GM18868 (cell line): Measurements from ENCODE around the gene BMPER.

Experiments
- ATAC-seq: cut with Tn5 transposase; IDR thresholded peaks from one replicate; pipeline ENCODE4 v1.9.1; 2021; ENCODE audit warnings: mild to moderate bottlenecking, moderate library complexity; ENCODE audit not compliant: unreplicated experiment

The BMPER gene

DNA sequence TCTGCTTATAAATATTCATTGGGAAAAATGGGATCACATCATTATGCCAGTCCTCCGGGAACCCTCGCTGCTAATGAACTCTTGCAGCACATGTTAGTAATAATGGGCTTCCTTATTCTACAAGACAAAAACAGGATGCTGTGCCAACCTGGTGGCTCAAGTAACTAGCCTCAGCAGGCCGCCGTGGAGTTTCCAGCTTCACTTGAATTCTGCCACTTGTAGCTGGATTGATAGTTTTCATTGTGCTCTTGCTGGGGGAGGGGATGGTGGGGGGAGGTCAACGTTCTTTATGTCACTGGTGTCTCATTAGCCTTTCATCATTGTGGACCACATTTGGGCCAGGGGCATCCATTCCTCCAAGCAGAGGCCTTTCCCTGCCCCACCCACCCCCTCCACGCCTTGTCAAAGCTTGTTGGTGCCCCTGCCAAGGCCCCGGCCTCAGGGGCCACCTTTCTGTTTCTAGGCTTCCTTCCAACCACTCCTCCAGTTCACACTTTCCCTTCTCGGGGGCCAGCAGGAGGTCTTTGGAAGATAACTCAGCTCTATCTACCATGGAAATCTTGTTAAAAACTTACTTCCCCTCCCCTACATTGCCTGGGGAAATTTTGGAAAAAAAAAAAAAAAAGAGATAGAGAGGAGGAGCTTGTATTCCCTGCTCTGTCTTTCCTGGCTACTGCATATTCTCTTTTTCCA lies 153.9 kb downstream of the BMPER start:
- no peak for ATAC-seq

DNA sequence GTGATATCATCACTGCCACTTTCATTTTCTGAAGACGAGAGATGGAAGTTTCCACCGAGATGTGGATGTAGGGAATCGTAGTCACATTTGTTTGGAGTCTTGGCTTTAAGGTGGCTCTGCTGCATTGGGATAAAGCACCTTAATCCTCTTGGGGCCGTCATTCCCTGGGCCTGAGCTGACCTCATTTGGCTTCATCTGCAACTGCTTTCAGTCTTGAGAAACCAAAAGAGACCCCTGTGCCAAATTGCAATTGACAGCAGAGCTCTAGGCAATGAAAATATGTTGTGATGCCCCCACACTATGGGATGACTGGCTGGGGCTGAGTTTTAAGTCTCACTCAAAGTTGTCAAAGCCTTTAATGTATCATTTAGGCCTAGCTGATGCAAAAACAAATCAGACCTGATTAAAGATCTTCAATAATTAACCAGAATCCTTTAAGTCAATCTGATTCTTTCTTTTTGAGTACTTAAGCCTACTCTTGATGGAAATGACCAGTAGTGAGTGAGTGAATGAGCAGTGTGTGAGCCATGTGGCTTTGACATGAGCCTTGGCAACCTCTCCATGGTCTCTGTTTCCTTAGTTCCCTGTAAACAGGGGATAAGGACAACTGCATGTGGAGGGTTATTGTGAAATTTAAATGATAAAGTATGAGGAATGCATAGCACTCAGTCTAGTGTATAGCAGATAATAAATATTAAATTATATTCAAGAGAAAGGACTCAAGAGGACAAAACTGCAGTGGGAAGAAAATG lies 155.0 kb downstream of the BMPER start:
- no peak for ATAC-seq

DNA sequence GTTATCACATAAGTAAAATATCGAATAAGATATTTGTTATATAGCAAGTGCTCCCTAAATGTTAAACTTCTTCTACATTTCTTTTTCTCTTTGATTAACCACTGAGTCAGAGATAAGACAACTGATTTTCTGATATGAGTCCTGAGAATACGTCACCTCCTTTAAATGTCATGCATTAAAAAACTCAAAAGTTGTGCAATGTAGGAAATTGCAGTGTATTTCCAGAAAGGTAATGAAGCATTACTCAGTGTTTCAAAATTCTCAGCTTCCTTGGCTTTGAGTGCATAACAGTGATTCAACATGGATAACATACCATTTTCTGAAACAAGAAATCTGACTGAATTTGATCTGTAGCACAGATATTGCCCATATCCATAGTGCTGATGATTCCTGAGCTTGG lies 155.8 kb downstream of the BMPER start:
- ATAC-seq: no peak

DNA sequence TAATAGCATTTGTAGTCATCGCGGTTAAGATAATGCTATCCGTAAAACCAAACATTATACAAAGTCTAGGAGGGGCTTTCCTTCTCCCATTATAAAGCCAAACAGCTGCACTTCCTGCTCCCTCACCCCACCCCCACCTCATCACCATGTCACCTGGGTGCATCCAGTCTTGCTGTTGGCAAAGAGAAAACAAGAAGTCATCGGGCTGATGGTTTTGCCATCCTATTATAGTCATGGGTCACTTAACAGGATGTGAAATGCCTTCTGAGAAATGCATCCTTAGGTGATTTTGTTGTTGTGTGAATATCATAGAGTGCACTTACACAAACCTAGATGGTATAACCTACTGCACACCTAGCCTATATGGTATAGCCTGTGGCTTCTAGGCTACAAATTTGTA lies 157.0 kb downstream of the BMPER start:
- ATAC-seq: no peak

DNA sequence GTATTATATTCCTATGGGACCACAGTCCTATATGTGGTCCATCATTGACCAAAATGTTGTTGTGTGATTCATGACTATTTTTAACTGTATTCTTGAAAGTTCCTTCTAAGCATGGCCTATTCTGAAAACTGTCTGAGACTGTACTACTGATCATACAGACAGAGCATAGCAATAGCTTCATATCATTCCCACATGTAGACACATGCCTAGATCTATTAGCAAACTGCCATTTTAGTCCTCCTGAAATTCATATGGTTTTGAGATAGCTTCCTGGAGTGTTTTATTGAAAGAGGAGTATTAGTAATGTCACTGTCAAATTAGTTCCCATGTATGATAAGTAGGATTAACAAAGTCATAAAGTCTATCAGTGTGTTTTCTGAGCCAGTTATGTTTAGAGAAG lies 157.5 kb downstream of the BMPER start:
- no peak for ATAC-seq

DNA sequence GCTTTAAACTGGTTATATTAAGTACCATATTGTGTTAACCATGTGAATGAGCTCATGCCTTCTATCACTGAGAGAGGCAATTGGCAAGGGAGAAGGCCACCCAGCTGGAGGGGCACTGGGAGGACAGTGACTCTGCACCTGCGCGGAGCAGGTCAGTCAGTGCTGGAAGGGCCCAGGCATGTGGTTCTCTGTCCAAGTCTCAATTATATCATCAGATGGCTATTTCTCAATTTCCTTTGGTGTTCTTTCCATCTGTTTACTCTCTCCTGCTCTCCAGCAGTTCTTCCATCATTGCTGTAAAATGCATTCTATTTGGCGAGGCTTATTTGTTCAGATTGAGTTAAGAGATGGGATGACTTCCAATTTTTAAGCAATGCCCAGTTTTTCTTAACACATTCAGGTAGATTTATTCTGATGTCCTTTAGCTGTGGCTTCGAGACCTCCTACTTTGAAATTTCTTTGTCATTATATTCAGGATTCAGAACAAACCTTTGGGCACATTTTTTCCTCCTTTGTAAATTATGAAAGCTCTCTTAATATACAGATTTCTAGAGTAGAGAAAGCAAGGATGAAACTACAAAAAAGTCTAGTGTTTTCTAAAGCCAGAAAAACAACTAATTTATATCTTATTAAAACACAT lies 159.3 kb downstream of the BMPER start:
- no peak for ATAC-seq

DNA sequence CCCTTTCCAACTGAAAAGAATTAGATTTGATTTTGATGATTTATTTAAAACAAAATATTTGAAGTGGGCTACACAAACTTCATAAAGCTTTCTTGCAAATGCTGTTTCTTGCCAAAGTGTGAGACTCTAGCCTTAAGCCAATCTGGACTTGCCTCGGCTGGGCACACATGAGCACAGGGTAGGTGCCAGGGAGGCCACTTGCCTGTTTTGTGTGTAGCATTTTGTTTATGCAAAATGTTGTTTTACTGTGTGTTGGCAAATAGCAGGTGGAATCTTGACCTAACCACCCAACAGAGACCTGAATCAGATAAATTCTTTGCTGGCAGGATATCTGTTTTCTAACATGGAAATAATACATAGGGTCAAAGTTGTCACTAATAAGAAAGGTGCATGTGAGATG lies 161.1 kb downstream of the BMPER start:
- no peak for ATAC-seq

DNA sequence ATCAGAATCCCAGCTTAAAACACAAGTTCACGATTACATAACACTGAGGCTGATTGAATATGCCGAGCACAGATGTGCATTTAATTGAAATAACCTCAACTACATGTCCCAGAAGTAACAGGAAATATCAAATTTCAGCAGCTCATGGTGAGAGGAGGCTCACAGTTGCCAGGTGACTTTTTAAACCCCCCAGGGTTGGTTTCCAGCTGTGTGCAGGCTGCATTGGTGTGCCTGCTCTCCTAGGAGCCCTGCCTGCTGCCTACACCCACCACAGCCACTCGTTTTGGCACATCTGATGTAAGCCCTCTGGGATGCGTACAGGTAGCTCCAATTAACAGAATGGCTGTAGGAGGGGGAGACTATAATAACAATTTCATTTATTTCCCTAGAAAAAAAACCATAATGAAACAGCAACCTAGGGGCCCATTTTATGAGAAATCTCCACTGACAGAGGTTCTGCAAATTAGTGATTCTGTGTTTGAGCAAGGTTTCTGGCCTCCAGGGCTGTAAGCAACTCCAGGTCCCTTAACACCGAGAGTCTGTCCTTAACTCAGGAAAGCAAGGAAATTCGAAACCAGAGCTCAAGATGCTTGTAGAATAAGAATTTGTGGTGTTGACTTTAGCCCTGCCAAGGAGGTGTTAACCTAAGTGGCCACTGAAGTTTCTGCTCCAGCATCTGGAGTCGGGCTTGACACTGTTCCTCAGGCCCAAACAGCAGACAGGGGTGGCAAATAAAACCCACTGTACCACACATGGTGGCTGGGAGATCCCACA lies 161.9 kb downstream of the BMPER start:
- no peak for ATAC-seq

DNA sequence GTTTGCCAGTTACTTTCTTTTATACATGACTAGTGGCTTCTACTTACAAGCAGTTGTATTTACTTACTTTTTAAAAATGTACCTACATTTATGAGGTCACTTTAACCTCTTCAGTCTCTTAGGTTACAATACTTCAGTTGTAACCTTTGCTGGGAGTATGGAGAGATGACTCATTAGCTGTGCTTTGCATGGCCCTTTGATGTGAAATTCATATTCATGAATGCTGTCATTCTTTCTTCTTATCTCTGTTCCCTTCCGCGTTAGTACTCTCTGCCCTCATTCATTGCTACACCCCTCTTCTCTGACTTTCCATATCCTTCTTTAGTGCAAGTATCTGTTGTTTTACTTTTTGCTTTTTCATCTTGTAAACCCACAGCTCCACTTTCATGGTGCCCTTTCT lies 164.3 kb downstream of the BMPER start:
- no peak for ATAC-seq

DNA sequence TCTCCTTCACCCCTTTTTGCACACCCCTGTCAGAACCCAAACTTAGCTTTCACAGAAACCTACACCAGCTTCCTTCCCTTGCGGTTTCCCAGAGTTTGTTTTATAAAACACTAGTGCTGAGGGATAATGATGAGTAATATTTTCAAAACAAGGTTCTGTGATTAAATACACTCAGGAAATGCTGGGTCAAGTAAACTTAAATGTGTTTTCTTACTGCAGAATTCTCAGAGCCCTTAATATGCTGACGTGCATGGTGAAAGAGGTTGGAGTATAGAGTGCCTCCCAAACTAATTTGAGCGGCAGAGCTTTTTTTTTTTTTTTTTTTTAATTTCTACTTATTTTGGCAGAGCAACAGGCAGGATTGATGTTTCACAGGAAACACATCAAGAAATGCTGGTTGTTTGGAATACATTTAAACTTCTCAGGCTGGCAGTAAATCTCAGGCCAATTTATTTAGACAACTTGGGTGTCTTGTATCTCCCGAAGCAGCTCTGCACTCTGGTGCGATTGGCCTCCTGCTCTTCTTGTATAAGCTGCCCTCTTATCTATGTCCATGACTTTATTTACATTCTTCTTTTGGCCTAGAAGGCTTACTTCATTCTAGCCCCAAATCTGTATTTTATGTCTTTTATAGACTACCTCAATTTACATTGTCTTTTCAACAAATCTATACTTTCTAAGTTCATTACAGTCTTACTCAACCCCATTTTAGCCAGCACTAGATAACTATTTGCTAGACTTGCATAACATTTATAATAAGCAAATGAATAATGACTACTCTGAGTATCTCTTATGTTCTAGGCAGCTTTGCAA lies 165.4 kb downstream of the BMPER start:
- no peak for ATAC-seq

DNA sequence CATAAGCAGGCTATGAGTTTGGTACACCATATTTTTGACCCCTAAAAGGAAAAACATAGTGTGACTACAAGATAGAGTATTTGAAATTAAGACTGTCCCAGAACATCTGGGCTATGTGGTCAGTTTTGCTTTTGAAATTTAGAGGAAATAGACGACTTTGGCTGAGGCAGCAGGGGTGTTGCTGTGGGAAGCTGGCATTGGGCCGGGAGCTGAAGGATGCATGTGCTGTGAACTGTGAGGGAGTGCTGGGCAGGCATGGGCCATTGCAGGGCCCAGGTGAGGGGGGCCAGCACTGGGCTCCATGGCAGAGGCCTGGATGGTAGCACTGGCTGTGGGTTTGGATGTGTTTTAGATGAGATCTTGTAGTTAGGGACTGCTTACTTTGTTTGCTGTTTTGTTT lies 168.3 kb downstream of the BMPER start:
- no peak for ATAC-seq

DNA sequence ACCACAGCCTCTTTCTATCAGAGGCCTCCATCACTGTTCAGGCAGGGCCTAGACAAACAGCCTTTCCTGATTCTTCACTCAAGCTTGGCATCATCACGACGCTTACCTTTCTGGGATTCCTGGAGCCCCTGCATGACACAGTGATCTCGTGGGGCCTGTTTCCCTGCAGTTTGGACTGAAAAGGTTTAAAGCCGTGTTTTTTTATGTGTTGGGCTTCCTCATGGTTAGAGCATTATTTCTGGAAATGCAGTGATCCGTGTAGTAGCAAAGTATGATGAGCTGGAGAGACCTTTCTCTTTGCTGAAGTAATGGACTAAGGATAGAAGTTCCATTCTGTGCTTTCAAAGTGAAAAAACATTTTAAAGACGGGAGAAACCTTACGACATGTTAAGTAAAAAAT lies 169.1 kb downstream of the BMPER start:
- ATAC-seq: no peak

DNA sequence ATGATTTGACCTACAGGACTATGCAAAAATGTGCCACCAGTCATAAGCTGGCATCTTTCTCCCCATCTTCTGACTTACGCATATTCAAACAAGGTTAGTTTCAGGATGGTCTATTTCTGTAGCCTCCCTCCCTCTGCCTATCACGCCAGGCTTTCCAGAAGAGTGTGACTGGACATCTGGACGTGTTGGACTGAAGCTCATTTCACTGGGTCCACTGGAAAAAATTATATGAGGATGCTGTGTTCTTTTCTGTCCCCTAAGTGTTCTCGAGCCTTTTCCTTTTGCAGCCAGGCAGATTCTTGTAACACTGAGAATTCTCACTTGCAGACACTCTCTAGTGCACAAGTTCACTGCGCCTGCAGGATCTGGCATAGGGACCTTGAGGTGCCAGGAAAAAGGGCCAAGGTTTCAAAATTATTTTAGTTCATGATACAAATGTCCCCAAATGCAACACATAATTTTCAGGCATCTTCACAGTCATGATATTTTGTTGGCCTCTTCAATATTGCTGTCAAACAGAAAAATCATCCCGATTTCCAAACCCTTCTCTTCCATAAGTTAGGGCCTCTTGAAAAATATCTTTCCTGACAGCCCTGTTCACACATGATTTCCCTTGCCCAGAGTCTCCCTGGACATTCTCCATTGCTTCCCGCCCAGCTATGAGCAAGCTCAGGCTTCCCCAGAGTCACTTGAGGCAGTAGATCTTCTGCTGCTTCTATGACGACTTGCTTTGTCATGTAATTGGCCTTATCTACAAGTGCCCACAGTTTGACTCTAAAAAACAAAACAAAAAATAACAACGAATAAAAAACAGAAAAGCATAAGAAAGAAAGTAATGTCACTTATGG lies 170.4 kb downstream of the BMPER start:
- no peak for ATAC-seq

DNA sequence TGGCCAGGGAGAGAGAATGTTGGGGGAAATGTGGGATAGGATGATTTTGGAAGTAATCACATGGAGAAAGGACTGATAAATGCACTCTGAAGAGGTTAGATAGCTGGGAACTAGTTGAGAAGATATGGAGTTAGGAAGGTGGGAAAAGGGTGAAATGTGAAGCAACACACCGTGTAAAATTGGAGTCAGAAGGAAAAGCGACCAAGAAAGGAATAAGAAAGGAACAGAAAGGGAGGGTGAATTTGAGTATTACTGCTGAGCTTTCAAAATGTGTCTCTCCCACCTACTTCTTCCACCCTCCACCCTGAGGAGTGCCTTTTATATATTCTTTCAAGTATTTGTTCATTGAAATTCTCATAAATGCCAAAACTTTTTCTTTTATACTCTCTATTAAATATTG lies 171.8 kb downstream of the BMPER start:
- ATAC-seq: no peak

DNA sequence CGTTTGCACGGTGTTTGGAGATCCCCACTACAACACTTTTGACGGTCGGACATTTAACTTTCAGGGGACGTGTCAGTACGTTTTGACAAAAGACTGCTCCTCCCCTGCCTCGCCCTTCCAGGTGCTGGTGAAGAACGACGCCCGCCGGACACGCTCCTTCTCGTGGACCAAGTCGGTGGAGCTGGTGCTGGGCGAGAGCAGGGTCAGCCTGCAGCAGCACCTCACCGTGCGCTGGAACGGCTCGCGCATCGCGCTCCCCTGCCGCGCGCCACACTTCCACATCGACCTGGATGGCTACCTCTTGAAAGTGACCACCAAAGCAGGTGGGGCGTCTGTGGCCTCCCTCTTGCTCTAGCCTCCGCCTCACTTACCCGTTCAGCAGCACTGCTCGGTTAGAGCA lies 173.5 kb downstream of the BMPER start:
- ATAC-seq: no peak

DNA sequence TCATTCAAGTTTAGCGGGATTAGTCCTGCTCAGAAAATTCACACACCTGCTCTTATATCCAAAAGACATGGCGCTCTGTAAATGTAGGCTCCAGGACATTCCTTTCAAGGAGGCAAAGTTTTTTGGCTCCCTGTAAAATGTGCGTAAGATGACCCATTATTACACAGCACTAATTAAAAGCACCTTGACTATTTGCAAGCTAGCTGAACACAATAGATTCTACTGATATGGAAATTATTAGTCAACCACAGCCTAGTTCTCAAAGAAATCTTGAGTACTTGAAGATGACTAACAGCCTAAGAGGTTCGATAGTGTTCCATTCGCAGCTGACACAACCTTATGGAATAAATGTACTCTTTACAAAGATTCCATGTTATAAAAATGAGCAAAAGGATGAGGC lies 175.2 kb downstream of the BMPER start:
- no peak for ATAC-seq

DNA sequence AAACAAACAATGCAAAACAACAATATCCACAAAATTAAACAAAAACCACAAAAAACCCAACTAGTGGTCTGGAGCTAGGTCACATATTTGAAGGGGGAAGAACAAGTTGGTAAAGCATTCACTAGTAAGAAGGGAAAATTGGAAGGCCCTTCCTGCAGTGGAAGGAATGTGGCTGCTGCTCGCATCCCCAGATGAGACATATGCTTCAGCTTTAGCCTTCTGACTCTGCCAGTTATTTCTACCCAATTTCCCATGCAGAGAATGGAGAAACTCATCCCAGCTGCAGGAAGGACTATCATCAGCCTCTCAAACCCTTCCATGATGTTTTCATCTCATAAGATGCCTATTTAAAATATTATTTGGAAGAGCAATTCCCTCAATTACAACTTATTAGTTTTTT lies 176.6 kb downstream of the BMPER start:
- no peak for ATAC-seq

DNA sequence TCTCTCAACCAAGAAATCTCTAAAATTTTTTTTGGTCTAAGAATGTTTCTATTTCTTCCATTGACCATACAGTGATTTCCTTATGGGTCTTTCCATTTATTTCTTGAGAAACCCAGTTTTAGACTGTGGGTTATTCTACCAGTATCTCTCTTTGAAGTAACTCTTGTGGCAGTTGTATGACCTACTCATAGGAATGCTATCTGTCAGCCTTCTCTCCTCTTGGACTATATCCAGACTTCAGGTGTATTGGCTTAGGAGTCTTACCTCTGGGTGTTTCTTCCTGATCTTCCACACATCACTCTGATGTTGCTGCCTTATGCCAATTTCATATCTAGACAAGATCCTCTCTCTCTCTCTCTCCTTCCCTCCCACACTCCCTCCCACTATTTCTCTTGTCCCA lies 178.1 kb downstream of the BMPER start:
- ATAC-seq: no peak

DNA sequence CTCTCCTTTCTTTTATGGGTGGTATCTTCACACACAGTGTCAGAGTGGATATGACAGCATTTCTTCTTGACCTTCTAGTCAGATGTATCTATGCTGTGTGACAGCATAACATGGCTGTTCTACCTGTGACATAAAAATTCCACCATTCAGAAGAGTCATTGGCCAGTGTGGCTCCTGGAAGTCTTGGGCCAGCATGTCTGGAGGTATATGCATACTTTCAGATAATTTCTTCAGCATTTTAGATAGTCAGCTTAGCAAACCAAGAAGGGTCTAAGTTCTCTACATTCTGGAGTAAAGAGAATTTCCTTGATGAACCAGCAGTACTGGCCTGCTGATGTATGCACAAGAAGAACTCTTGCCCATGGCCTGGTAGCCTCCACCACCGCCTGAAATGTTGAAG lies 179.3 kb downstream of the BMPER start:
- no peak for ATAC-seq

DNA sequence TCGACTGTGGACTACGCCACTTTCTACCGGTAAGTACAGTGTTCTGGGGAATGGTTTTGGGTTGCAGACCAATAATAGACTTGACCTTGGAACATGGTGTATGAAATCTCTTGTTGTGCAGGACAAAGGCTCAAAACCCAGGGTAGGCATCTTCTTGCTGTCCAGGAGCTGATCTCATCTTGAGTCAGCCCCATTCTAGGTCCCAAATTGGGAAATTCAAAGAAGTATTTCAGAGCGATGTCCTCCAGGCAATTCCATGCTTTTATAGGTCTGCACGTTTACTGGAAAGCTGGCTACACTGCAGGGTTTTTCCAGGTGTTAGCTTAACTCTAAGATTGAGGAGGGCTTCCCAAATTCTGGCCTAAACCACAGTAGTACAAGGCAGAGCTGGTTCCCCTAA lies 180.7 kb downstream of the BMPER start:
- ATAC-seq: no peak
